ACHN (cell line): Measurements from ENCODE around the gene SLC2A9.
A peak's percentile ranks its signal among the peaks of the same experiment; 100 is the strongest.

Experiments
- DNase-seq: peaks from one replicate; pipeline ENCODE4 v3.0.0-alpha.2; 2015
- in situ Hi-C: cut with HindIII; loops from 2 replicates; pipeline ENCODE4 v1.10.0; 2017; ENCODE audit warnings: low sequenced_read_pairs, low pct_ligation_motif_present, low pct_unique_long_range_greater_than_20kb

SLC2A9 gene

DNA sequence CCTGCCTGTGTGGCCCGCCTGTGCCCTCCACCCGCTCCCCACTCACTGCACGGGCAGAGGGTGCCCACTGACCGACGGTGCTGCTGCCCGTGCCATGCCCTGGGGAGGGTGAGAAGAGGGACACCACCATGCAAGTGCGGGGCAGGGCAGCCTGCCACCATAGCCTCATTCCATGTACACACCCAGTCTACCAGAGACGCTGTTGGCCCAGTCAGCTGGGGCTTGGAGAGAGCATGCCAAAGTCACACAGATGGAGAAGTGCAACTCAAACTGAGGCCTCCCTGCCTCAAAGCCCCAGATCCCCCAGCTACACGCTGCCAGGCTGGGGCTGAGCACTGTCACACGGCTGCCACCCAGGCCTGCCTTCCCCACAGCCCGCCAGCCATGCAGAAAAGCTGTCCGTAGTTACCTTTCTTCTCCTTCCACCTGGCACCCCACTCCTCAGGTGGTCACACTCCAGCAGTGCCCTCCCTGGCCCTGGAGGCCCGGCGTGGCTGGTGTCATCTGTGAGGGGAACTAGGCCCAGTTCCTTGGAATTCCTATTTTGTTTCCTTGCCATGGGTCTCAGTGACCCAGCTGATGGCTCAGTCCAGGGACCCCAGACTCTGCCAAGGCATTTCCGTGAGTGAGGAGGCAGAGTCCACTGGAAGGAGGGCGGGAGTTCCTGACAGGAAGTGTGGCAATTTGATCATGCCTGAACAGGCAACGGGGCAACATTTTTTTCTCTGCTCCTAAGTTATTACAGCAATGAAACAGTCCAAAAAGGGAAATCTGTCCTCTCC, at the start of gene SLC2A9:
TSS of gene SLC2A9 (minus strand) at position 627 of the 782 bp plus-strand sequence. CDS start at position 559, 68 bp downstream.
- no peak for DNase-seq
- in situ Hi-C loops: no loop called here

DNA sequence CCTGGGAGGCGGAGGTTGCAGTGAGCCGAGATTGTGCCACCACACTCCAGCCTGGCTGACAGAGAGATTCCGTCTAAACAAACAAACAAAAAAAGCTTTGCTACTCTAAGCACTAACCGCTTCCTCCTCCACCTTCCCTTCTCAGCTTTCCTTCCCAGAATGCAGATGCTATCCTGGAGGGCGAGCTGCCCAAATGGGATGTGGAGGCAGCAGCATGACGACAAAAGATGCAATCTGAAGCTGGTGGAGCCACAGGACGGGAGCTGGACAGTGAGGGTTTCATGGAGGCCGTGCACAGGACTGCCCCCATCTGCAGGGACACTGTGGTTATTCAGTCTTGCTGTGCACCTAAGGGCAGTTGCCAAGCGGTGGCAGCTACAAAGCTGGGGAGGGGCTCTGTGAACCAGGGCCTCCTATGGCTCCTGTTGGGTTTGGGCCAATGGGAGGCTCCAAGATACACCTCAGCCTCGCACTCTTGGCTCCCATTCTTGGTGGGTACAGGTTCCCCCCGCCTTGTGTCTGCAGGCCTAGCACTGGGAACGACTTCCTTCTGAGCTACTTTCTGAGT, 47.9 kb upstream of the SLC2A9 start:
- no peak for DNase-seq
- in situ Hi-C loops: no loop called here

DNA sequence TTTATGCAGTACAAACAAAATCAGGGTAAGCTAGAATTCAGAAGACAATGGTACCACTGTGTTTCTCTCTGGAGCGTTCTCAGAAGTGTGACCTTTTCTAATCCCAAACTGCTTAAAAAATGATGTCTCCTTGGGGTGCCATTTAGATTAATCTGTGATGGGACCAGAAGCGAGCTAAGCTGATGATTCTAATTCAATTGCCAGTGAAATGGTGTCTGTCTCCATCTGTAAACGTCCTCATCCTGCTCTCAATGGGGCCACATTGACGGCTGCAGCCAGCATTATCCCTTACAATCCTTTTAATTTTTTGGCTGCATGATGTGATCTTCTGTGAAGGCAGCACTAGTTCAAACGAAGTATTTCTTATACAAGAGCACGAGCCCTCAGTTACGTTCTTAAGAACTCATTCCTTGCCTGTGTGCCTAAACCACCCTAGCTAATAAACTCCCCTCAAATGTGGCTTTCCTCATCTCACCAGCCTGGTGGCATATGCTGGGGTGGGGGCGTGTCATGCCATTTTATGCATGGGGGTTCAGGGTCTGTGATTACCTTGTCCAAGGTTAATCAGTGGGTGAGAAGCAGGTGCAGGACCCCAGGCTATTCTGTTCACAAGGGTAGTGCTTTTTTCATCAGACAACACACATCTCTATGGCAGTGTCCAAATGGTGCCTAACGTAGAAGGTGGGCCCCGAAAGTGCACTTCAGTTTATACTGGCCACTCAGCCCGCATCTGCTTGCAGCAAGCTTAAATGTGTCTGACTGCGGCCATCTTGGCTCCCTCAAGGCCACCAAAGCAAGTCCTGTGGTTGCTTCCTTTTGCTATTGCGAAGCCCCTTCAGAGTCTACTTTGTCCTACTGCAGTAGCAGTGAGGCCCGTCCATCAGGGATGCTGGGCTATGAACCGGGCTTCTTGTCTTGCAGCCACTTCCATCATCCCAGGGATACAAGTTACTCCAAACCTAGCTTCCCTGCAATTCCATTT, 45.7 kb upstream of the SLC2A9 start:
- no peak for DNase-seq

DNA sequence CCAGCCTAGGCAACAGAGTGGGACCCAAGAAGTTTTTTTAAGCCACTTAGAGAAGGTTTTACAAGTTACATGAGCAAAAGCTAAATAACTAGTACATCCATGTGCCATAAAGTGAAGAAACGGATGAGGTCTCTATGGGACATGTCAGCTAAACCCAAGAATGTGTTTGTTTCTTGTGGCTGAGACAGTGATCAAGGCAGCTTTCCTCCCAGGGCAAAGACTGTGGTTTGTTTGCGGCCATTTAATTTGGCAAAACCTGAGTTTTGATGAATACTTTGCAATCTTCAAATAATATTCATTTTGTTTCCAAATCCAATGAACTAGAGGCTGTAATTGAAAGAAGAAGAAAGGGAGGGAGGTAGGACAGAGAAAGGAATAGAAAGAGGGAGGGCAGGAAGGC, 44.9 kb upstream of the SLC2A9 start:
- no peak for DNase-seq
- in situ Hi-C loops: no loop called here

More for the DNA sequence above, 45.7 kb upstream of the SLC2A9 start:
- in situ Hi-C loops: no loop called here

DNA sequence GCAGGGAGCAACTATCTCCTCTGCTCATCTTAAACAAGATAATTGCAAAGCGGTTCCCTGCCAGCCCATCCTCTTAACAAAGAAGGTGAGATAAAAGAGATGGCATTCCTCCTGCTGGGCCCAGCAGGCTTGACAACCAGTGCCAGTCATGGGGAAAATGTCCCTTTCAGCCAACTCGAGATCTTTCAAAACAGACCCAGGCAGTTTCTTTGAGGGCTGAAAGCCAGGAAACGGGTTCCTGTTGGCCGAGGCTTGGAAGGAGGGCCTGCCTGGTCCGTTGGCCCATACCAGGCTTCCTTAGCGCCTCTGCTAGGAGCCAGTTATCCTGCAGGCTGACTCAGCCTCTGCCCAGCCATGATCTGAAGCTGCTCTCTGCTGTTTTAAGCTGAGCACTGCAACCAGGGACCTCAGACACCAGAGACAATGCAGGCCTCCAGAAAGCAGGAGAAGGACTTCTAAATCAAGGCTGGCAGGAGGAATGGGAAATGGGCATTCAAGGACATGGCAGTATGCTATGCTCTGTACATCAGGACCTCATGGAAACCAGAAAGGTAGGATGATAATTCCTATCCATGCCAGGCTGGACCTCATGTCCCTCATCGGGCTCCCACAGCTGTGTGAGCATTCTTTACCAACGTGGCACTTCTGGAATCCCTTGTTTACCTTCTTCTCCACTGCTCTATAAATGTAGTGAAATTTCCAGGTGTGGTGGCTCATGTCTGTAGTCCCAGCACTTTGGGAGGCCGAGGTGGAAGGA, 42.4 kb upstream of the SLC2A9 start:
- DNase-seq: peak; percentile 71
- in situ Hi-C loops: no loop called here

DNA sequence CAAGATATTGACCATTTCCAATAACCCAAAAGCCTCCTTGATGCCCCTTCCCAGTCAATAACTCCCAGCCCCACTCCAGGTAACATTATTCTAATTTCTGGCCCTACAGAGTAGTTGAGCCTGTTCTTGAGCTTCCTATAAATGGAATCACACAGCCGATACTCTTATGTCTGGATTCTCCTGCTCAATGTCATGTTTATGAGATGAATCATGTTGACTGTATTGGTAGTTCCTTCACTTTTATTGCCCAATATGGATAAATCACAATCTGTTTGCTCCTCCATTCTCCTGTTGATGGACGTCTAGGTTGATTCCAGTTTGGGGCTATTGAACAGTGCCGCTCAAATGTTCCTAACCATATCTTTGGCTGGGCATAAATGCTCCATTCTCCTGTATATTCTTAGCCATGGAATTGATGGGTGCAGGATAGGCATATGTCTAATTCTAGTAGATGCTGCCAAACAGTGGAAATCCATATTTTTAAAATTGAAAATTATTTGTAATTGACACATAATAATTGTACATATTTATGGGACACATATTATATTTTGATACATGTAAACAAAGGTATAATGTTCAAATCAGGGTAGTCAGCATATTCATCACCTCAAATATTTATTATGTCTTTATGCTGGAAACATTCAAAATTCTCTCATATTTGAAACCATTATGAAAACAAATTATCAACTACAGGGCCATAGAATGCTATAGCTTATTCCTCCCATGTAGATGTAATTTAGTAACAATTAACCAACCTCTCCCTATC, 40.5 kb upstream of the SLC2A9 start:
- in situ Hi-C loops: no loop called here
- no peak for DNase-seq

DNA sequence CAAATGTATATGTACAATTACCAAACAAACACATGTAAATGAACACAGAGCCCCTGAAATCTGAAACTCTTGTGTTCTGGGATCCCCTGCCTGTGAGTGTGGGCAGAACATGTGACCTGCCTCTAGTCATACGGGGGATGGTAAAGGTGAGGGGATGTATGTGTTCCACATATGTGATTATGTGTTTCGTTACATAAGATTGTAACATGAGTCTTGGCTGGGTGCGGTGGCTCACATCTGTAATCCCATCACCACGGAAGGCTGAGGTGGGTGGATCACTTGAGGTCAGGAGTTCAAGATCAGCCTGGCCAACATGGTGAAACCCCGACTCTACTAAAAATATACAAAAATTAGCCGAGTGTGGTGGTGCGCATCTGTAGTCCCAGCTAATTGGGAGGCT, 37.1 kb upstream of the SLC2A9 start:
- in situ Hi-C loops: no loop called here
- DNase-seq: no peak

DNA sequence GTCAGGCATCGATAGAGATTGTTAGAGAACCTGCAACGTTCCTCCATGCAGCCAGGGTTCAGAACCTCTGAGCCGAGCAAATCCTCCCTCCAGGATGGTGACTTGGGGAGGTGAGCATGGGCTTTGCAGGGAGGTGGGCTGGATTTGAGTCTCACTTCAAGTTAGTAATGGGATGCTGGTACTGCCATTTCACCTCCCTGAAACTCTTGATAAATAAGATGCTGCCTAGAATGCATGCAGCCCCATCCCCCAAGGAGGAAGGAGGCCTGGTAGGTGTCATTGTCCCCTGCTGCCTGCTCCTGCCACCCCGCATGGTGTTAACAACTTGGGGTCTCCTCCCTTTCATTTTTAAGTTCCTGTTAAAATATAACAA, 35.7 kb upstream of the SLC2A9 start:
- DNase-seq: no peak
- in situ Hi-C loops: no loop called here

DNA sequence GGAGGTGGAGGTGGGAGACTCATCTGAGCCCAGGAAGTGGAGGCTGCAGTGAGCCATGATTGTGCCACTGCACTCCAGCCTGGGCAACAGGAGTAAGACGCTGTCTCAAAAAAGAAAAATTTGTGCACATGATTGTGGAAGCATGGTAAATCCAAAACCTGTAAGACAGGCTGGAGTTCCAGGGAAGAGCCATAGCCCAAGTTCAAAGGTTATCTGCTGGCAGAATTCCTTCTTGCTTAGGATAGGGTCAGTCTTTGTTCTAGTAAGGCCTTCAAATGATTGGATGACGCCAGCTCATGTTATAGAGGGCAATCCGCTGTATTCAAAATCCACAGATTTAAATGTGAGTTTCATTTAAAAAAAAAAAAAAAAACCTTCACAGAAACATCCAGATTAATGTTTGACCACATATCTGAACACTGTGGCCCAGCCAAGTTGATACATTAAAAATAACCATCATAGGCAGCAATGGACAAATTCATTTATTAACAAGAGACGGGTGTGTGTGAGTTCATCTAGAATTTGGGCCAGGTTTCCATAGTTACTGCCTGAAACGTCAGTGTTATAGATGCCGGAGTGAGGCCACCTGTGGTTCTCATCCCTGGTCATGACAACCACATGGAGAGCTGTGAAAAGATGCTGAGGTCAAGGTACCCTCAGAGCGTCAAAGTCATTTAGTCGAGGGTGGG, 35.2 kb upstream of the SLC2A9 start:
- in situ Hi-C loops: no loop called here
- DNase-seq: no peak

DNA sequence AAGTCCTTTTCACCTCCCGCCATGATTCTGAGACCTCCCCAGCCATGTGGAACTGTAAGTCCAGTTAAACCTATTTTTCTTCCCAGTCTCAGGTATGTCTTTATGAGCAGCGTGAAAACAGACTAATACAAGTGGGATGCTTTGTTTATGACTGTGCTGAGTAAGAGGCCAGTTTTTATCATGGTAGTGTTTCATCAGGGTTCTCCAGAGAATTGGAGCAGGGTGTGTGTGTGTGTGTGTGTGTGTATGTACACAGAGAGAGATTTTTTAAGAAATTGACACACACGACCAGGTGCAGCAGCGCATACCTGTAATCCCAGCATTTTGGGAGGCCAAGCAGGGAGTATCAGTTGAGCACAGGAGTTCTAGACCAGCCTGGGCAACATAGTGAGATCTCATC, 34.6 kb upstream of the SLC2A9 start:
- no peak for DNase-seq
- in situ Hi-C loops: no loop called here

DNA sequence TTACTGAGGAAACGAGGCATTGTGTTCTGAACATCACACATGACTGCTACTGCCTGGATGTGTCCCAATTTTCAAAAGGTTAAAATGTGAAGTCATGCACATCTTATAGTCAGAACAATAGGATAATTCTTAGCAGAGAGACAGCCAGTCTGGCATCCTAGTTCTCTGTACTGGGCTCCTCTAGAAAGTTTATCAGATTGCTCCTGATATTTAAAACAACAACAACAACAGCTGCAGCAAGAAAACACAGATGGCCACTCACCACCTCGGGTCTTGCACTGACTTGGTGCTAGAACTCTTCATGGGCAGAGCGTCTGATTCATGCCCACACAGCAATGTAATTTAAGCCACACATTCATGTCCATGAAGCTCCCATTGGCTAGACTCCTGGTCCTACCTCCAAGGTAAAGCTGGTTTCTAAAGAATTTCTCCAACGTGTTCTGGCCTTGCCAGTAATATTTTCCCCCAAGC, 33.3 kb upstream of the SLC2A9 start:
- in situ Hi-C loops: no loop called here
- DNase-seq: no peak

DNA sequence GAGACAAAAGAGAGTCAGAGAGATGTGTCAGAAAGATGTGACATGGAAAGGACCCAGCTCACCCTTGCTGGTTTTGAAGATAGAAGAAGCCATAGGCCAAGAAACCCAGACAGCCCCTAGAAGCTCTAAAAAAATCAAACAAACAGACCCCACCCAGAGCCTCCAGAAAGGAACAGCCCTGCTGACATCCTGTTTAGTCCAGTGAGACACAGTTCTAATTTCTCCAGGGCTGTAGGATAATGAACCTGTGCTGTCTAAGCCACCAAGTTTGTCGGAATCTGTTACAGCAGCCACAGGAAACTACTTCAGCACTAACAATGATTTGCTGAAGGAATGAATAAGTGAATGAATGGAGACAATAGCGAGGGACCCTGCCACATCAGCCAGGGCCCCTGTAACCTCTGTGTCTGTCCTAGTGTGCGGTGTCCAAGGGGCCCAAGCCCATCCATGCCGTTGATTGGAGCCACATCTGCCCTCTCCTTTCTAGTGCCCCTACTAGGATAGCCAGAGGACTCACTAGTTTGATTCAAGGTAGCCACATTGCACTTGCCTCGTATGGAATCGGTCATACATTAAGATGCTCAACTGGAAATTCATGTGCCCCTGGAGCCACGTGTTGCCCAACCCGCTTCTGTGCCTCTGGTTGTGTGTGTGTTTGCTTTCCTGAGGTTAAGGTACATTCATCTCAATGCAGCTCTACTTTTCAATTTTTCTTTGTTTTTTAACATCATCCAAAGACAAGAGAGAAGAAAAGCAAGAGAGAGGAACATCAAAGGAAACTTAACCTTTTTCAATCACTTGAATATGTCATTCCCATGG, 32.5 kb upstream of the SLC2A9 start:
- in situ Hi-C loops: no loop called here
- DNase-seq: no peak

DNA sequence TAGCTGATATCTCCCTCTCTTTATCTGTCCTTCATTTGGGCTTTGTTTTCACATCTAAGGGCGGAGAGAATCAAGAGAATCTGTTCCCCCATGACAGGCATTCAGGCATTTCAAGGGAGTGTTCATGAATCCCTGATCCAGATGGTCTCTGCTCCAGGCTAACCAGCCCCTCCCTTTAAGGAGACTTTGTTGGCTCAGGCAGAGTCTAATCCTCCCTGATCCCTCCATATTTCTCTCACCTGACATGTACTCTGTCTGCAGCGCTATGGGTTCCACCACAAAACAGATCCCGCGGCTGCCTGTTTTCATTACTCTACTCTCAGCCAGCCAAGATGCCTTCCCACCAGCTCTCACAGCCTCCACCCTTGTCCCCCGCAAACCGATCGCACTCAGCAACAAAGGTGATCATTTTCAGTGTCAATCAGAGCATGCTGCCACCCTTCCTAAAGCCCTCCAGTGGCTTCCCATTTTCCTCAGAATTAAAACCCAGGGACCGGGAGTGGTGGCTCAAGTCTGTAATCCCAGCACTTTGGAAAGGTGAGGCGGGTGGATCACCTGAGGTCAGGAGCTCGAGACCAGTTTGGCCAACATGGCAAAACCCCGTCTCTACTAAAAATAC, 30.3 kb upstream of the SLC2A9 start:
- no peak for DNase-seq
- in situ Hi-C loops: no loop called here

DNA sequence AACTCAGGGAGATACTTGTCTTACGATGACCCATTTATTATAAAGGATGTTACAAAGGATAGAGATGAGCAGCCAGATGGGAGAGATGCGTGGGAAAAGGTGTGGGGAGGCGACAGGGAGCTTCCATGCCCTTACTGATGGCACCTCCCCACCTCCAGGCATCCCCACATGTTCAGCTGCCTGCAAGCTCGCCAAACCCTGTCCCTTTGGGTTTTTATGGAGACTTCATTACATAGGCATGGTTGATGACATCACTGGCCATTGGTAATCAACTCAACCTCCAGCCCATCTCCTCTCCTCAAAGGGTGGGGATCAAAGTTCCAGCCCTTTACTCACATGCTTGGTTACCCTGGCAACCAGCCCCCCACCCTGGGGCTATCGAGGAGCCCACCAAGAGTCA, 29.4 kb upstream of the SLC2A9 start:
- no peak for DNase-seq
- in situ Hi-C loops: no loop called here

DNA sequence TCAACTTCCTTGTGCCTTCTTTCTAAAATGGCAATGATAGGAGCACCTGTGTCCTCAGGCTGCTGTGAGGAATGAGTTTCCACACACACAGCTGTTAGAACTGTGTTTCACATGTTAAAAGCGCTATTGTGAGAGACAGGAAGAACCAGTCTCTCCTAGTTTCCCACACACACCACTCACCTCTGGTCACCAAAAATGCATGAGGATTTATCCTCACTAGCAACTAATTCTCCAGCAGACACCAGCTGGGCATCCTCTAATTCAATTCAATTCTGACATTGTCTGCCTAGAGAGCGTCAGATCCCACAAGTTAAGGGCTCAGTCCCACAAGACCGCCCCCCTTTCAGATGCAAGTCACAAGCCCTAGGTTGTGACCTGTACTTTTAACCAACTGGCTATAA, 29.0 kb upstream of the SLC2A9 start:
- DNase-seq: no peak
- in situ Hi-C loops: no loop called here
